CD1c-positive myeloid dendritic cell (primary cell): ENCODE data around the gene MCRIP1.

Source experiments
- DNase-seq: peaks from one replicate; pipeline ENCODE4 v3.0.0-alpha.2; 2016; ENCODE audit errors: extremely low spot score

The MCRIP1 gene, protein sequence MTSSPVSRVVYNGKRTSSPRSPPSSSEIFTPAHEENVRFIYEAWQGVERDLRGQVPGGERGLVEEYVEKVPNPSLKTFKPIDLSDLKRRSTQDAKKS

DNA sequence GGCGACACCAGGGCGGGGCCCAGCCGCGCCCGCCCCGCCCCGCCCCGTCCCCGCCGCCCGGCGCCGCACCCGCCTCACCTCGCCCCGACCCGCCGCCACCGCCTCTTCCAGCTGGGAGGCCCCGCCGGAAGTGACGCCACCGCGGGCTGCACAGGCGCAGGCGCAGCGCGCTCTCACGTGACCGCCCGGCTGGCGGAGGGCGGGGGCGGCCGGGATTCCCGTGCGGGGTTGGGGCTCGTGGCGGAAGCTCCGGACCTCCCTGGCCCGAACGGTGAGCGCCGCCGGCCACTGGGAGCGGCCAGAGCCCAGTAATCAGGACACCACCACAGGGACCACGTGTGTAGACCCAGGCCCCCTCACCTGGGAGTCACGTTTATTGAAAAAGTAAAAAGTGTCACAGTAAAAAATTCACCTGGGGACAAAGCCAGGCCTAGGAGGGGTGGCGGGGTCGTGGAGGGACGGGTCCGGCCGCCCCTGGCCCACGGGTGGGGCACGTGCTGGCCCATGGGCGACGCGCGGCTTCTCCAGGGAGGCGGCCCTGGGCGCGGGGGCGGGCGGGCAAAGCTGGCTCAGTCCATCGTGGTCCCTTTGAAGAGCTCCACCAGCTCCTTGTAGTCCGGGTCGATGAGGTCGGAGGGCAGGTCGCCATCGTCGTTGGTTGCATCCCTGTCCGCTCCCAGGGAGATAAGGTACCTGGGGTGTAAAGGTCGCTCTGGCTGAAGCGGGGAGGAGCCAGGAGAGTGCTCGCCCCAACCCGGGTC, at the start of gene MCRIP1:
TSS of gene MCRIP1 (minus strand) at position 132 of the 761 bp plus-strand sequence. CDS start 8,785 bp downstream, outside the sequence.
- peak; percentile 98 for DNase-seq

DNA sequence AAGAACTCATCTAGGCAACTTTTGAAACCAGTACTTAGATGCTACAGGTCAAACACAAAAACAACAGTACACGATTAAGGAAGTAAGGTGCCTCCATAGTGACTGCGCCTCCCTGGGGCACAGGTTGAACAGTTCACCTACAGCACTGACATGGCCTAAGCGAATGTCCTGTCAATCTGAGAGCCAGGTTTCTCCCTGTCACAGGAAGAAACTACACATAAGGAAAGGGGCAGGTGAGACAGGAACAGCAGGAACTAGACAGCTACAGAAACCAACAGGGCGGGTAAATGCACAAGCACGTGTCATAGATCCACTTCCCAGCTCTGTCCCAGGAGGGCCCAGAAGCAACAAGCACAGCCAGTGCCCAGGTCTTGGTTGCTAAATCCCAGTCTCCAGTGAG, 46.0 kb upstream of the MCRIP1 start:
- no peak for DNase-seq

DNA sequence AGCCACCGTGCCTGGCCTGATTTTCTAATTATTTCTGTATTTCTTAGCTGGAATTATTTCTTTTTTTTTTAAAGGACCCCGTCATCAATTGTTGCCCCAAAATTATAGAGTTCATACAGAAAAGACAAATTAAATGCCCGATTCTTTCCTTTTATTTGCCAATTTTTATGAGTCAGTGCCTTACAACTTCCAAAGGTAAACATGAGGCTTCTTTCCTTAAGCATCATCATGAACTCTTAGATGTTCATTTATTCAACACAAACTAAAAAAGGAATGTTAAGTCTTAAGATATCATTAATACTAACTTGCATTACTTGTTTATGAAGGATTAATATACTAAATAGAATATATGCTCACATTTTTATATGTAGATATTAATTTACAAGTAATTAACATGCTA, 45.2 kb upstream of the MCRIP1 start:
- no peak for DNase-seq

DNA sequence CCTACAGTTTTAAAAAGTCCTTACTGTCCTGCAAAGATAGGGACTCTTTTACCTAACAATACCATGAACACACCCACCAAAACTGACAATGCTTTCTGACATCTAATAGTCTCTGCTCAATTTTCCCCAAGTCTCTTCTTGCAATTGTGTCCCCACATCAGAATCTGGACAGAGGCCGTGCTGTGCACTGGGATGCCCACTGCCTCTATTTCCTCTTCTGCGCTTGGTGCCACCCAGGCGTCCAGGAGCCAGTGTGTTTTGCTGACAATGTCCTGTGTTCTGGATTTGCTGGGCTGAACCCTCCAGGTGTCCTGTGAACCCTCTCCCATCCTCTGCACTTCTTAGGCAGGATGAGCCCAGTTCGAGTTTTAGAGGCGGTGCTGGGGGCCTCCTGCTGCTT, 44.5 kb upstream of the MCRIP1 start:
- no peak for DNase-seq

DNA sequence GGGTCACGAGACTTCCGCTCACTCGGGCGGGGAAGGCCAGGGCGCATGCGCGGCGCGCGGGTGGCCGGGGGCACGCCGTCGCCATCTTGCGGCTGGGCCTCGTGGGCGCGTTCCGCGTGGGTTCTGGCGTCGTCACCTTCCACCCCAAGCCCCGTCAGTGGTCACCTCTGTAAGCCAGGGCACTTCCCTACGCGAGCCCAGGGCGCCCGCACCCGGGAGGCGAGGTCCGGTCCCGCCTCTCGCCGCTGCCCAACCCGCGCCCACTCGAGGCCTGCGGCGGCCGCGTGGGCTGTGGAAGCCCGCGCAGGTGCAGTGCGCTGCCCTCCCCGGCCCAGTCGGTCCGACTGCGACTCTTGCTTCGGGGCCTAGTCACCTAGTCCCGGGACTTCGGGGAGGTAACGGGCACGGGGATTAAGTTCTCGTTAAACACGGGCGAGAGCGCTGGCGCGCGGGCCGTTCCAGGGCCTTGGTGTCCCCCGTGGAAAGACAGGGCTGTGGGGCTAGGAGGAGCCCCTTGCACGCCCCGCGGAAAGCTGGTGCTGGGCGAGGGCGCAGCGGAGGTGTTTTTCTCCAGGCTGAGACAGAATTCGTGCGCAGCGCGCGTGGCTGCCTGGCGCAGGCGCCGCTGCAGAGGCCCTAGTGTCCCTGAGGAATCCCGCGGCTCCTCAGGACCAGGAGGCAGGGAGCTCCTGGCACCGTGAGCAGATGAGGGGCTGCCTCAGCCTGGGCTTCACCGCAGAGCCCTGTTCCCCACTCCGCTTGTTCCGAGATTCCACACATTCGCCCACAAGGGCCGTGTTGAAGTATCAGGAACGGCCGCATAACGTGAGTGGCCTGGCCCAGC, 38.5 kb upstream of the MCRIP1 start:
- peak; percentile 98 for DNase-seq

DNA sequence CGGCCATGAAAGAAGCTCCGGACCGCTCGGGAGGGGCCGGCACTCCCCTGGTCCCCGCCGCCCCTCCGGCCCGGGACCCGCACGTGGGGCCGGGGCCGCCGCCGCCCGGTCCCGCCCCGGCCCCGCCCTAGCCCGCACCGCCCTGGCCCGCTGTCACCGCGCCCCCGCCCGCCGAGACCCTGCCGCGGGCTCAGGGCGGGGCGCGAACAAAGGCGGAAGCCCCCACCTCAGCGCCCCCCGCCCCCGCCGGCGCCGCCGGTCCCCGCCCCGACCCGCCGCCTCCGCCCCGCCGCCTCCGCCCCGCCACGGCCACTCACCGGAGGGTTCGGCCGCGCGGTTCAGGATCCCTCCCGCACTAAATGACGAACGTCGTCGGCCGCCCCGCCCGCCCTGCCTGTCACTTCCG, 37.9 kb upstream of the MCRIP1 start, which contains the start of gene ARHGDIA:
TSS of gene ARHGDIA (minus strand) at position 357 of the 406 bp plus-strand sequence. CDS start 1,407 bp downstream, outside the sequence.
- no peak for DNase-seq

DNA sequence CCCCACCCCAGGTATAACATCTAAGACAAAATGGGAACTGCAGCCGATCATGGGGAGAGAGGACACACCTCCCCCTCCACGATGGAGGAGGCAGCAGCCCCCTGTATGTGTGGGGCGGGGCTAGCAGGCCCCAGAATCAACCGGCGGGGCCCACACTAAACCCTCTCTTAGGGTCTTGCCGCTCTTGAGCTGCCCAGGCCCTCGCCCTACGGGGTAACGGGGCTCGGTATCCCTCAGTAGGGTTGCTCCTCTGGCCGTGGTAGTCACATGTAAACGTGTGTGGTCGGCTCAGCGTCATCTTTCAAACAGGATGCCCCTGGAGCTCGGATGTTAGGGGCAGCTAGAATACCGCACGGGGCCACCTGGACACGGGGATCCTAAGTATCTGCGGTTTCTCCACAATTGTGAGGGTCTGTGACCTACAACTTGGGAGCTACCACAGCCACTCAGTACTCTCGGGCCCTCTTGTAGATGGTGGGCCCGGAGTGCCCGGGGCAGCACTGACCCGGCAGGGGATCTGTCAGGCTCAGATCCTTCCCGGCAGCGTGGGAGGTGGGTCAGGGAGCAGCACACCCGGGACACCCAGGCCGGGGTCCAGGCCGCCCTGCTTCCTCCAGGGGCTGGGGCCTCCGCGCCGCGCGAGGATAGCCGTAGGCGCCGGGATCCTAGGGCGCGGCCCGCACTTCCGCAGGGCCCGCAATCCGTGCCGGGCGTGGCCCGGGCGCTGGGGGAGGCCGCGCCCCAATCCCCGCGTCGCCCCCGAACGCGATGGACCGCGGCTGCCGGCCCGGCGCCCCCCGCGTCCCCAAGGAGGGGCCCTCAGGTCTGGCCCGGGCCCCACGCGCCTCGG, 37.3 kb upstream of the MCRIP1 start:
- peak; percentile 69 for DNase-seq

DNA sequence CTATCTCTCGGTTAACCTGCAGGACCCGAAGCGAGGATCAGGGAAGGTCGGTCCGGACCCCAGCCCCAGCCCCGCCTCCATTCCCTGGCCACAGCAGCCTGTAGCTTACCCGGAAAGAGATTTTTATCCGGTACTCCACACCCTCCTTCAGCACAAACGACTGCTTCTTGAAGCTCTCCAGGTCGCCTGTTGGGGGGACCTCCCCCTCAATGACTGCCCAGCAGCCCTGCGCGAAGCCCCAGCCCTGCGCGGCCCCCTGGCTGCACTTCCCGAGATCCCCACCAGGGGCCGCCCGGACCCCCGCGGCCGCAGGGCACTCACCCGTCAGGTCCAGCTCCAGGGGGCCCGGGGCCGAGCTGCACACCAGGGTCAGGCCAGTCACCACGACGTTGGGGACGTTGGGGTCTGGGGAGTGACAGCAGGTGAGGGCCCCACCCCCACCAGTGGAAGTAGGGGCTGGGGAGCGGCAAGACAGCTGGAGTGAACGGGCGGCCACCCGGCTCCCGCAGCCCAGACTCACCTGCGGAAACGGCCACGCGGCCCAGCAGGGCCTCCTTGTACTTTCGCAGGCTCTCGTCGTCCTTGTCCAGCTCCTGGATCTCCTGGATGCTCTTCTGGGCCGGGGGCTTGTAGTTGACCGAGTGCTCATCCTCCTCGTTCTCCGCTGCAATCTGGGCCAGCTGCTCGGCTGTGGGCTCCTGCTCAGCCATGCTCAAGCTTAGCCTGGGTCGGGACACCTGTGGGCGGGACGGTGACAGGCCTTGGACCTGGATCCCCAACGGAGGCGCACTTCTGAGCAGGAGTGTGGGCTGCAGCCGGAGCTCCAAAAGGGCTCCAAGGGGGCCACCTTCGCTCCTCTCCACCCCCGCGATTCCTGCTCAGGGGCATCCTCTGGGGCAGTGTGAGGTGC, 36.4 kb upstream of the MCRIP1 start:
- no peak for DNase-seq

DNA sequence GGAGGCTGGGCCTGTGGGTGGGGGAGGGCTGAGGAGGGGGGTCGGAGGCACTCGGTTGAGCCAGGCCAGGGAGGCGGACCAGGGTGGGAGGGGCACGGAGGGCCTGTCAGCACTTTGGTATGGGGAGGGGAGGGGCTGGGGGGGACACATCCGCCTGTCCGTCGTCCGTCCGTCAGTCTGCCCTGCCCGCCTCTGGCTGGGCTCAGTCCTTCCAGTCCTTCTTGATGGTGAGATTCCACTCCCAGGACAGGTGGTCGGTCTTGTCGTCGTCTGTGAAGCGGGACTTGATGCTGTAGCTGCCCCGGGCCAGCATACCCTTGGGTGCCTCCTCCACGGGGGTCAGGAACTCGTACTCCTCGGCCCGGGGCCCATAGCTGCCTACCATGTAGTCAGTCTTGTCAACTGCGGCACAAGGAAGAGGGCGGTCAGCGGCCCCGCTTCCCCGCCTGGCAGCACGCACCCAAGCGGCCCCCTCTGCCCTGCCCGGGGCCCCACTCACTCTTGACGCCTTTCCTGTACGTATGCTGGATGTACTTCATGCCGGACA, 35.7 kb upstream of the MCRIP1 start:
- DNase-seq: no peak

DNA sequence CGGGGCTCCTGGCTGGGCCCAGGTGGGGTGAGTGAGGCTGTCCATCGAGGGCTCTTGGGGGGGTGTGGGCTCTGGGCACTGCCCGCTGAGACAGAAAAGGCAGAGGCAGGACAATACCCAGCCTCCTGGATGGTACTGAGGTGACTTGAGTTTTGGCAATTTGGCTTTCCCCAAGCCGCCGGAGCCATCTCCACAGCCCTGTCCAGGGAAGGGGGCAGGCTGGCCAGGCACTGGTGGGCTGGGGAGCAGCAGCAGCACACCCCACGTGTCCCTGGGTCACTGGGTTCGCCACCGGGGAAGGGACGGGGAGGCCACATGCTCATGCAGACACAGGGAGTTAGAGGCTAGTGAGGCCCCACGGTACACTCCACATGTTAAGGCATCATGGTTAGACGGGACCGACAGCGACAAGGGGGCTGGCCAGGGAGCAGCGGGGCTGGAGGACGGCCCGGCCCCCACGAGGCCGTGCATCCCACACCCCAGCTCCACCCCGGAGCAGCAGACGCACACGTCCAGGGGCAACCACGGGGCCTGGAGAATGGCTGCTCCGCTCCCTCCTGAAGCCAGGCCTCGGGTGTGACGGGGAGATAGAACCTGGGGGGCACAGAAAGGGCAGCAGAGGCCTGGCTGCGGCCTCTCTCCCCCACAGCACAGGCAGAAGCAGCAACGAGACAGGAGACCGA, 35.0 kb upstream of the MCRIP1 start:
- no peak for DNase-seq

DNA sequence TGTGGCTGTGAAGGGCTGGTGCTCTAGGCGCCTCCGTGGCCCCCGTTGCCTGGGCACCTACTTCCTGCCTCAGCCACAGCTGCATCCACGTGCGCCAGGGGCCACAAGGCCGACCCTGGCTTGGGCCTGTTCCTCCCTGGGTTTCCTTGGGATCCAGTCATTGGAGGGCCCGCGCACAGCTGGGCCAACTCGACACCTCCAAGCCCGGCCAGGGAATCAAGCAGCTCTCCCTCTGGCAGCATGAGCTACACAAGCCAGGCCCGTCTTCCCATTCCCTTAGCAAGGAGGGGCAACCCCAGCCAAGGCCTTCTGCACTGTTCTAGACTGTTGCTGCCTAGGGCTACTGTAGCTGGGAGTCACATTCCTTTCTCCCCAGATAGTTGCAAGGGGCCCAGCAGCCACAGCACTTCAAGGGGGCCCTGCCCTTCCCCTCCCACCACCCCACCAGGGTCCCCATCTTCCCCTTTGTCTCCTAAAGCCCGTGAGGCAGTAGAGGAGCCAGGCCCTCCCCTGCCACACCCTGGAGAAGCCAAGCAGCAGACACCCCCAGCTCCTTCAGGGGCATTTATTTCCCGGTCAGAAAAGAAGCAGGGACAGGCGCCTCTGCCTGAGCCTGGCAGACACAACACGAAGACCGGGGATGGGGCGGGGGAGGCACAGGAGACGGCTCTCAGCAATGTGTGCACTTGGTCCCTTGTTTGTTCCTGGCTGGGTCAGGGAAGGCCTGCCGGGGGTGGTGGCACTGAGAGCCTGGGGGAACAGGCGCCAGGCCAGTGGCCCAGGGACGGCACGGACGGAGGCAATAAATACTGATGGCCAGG, 34.3 kb upstream of the MCRIP1 start:
- DNase-seq: no peak

DNA sequence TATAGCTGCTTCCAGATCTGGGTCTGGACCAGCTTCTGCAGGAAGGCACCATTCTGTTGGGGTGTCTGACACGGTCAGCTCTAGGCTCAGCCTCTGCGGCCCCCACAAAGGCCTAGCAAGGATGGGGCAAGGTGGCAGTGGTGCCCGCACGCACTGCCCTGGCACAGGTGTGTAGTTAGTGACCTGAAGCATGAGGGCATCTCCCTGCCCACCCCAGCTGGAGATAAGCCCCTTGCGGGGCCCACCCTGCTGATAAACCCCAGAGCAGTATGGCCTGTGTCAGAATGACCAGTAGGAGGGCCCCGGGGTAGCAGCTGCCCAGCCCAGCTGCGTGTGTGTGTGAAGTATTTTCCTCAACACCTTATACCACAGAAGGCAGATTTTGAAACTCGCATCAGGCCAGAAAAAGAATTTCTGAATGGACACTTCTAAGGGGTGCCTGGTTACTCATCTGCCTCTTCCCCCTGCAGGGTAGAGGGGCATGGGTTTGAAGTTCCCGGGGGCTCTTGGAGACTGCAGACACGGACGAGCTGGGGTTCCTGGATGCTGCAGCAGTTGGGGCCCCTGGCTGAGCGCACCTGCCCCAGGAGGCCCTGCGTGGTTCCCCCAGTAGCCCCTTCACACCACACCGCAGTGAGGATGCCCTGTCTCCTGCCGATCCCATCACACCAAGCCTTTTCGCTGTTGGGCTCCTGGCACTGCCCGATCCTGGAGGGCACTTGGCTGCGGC, 33.5 kb upstream of the MCRIP1 start:
- no peak for DNase-seq

DNA sequence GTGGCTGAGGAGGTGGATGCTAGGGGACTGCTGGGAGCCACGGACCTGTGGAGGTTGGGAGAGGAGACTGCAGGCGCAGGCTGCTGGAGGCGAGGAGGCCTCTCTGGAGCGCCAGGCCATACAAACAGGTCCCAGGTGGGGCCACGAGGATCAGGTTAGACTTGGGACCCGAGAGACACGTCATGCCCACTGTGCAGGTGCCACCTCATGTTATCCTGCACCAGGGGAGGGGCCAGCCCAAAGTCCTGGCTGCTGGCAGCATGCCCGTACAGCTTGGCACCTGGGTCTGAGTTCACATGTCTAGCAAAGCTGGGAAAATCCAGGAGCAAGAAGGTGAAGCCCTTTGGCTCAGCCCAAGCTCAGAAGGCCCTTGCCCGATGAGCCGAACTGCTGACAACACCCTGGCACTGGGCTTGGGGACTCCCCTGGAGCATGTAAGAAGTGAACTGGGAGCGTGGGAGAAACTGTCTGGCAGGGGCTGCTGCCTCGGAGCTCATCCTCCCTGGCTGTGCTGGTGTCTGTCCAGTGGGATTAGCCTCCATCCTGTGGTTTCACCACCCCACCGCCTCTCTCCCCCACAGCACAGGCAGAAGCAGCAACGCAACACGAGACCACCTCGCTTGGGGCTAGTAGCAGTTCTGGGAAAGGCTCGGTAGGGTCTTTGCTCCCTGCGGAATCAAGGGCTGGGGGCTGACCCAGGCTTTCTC, 32.8 kb upstream of the MCRIP1 start:
- no peak for DNase-seq

DNA sequence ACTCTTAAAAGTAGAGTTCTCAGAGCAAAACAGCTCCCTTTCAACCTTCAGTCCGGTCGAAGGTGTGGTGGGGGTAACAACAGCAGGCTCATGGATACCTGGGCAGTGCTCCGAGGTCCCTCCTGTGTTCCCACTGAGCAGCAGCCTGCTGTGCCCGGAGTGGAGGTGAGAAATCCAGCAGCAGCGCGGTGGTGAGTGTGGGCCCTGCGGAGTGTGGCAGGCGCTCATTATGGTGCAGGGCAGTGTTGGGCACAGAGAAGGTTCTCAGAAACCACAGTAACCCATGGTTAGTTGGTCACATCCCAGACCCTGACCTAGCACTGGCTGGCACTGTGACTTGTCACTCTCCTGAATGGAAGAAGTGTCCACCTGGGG, 32.3 kb upstream of the MCRIP1 start:
- DNase-seq: no peak

DNA sequence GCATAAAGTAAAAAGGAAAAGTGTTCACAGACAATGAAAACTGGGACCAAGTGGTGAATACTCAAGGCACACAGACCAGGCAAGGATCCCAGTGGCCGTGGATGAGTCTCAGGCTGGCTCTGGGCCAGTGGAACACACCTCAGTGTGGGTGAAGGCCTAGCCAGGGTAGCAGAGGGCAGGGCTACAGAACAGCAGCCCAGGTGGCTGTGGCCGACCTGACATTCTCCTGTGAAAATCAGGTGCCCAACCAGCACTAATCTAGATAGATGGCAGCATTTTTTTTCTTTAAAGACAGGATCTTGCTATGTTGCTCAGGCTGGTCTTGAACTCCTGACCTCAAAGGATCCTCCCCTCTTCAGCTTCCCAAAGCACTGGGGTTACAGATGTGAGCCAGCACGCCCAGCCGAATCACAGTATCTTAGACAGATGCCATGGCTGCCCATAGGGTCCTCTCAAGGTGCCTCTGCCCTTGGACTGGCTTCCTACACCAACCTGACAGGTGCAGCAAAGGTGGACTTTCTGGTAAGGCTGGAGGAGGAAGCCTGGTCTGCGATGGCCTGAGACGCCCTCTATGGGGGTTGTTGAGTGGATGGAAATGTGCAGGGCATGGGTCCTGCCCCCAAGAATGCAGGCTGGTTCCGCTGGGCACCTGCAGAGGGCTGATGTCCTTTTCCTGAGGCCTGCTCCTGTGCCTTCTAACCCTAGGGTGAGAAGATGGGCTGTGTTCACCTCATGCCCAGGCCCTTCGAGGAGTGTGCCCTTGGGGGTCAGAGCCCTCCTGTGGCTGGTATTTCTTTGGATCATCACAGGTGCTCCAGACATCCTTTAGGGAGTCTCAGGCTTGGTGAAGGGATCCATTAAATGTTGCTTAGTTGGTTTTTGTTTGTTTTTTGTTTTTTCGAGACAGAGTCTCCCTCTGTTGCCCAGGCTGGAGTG, 31.0 kb upstream of the MCRIP1 start:
- DNase-seq: no peak

DNA sequence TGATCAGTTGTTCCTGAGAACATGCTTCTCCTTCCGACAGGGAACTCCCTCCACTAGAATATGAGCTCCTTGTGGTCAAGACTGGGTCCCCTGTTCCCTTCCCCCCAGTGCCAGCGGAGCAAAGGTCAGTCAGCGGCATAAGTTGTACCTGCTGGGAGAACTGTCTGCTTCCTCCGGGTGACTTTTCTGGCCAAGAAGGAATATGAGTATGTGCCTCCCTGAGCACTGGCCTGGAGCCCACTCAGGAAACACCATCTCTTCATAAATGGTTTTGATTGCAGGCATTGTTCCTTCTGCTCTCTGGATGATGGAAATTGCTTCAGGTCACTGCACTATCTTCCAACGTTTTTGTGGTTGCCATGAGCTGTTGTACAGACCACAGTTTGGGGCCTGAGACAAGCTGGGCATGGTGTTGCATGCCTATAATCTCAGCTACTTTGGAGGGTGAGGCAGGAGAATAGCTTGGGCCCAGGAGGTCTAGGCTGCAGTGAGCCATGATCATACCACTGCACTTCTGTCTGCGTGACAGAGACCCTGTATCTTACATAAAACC, 30.1 kb upstream of the MCRIP1 start:
- no peak for DNase-seq
